Measurements from ENCODE around the gene DNHD1.

DNHD1 gene

DNA sequence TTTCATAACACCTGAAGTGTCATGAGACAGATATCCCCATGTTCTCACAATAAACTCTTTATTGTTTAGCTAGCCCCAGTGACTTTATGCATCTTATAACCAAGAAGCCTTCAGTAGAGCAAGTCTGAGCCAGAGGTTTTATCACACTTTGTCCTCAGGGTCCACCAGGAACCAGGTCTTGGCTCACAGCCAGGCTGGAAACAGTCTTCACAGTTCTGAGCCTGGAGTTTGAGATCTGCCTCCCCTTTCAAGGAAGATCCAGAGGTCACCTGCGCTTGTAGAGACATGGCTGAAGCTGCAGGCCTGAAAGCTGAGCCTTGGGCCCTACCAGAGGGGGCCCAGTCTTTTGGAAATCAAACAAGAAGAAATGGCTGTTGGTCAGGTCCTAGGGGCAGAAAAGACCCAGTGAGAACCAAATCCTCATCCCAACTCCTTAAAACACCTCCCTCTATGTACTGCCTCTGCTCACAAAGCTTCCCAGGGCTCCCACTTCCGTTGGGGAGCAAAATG lies 102.9 kb downstream of the DNHD1 start:
- DNase-seq: no peak

DNA sequence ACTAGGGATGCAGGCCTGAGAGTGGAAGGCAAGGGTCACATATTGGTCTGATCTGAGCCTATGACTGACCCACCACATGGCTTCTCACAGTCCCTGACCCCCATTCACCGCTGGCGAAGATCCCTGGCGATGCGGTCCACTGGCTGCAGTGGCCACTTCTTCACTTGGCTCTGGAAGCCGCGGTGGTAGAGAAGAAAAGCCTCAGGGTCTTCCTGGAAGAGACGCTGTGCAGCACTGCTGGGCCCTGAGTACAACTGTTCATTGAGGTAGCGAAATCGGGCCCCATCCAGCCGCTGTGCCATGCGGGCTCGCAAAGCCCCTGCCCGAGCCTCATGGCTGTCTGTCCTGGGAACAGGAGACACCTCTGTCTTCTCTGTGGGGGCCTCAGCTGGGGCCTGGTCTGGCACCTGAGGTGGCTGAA lies 104.0 kb downstream of the DNHD1 start:
- DNase-seq: no peak

DNA sequence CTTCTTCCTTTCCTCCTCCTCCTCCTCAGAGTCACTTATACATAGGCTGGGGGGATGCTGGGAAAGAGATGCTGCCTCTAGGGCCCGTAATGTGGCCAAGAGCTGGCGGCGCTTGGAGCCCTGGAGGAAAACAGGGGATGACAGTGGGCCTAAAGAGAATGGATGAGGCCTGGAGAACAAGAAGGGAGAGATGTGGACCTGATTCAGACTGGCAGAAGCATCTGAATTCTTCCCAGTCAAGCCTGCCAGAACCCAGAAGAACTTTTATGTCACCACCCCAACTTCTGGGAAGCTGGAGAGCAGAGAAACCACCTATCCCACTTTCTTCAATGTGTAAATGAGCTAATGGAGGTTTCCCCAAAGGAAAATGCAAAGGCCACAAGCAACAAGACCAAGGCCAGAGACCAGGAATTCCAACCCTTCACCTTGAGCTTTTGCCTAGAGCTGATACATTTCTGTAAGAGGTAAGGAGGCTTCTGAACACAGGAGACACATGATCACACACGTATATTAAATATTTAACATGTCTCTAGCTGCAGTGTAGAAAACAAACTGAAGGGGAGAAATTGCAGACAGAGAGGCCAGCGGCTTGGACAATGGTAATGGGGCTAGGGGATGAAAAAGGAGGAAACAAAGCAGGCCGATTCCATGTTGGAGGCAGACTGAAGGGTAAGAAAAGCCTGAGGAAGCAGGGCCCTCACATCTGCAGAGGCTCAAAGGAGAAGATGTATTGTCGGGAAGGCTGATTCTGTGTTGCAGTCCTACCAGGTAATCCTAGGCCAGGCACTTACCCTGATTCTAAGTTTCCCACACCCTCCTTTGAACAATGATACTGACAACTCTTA lies 105.2 kb downstream of the DNHD1 start:
- no peak for DNase-seq

DNA sequence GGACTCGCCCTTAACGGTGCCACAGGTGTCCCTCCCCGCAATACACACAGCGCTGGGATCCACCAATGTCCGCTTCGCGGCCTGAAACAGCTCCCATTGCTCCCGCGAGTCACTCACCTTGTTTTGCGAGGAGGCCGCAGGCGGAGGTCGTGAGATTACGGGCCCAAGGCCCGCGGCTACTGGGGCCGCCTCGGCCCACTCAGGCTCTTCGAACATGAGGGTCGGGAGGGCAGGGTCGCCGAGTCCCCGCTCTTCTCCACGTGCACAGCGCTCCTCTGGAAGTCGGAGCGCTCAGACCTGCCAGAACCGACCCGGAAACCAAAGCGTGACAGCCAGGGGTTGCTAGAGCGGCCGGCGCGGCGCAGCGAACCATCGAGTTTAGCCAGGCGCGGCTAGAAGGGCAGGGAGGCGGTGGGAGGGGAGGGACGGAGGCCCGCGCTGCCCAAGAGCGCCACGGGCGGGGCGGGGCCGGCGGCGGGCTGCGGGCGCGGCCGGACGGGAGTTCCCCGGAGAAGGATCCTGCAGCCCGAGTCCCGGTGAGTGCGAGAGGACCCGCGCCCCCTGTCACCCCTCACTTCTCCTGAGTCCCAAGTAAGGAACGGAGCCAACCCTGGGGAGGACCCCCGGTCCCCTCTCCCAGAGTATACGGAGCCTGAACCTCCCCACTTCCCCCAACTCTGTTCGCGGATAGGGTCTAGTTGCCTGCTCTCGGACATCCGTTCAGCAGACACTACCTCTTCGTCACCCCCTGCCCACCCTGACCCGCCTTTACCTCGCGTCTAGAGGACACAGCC lies 106.4 kb downstream of the DNHD1 start, which contains the start of the genes ILK and RRP8:
Gene ILK (plus strand): TSS at position 488 of the 794 bp plus-strand sequence. CDS start 498 bp downstream, outside the sequence.
Gene RRP8 (minus strand): TSS at position 330 of the 794 bp plus-strand sequence. CDS start 114 bp downstream, at position 216.
- peak; percentile 84 for DNase-seq

DNA sequence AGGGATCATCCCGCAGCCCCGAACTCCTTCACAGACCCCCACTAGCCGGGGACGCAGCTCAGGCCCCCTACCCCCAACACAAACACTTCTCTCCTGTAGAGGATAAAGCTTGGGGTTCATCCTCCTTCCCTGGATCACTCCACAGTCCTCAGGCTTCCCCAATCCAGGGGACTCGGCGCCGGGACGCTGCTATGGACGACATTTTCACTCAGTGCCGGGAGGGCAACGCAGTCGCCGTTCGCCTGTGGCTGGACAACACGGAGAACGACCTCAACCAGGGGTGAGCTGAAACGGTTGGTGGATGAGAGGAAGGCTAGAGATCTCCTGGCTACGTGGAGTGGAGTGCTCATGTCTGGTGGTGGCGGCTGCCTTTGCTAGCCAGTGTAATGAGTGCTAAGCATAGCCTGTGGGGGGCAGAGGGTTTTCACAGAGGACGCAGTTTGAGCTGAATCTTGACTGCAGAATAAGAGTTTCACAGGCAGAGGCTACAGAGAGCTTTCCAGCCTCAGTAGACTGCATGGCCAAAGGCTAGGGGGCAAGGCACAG lies 107.1 kb downstream of the DNHD1 start:
- peak; percentile 50 for DNase-seq

DNA sequence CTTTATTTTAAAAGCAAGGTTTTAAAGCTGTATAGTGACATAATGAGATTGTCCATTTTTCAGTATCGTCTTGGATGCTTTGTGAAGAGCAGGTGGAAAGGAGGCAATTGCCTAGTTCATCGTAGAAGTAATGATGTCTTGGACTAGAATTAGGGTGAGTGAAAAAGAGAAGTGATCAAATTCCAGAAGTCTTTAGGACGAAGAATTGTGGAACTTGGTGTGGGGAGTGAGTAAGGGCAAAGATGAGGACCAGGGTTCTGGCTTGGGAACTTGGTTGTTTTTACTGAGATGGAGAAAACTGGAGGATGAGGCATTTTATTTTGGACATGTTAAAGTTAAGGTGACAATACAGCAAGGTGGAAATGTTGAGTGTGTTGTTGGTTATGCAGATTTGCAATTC lies 107.7 kb downstream of the DNHD1 start:
- no peak for DNase-seq

DNA sequence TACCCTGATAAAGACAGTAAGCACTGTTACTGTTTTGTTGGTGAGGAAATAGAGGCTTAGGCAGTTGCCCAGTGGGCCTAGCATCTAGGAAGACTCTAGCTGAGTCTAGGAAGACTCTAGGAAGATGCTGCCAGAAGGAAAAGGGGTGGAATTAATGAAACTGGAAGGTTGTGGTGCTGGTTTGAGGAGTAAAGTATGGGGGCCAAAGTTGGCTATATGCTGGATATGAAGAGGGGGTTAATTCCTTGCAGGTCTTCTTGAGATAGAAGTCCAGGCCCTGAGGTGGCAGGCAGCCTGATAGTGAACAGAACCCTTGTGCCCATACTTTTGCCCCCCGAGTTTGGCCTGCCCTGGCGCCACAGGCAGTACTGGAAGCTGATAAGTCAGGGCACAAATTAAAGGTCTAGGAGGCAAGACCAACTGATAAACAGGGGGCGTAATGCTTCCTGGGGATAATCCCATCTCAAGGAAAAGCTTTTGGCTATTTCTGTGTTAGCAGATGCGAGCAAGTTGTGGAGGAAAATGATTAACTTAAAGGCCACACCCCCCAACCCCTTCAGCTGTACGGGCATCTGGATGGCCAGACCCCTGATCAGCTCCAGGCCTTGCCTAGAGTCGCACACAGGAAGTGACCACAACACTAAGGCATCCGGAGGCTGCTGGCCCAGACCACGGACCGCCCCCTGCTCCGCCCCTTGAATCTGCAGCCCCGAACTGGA lies 109.5 kb downstream of the DNHD1 start:
- DNase-seq: peak; percentile 41

DNA sequence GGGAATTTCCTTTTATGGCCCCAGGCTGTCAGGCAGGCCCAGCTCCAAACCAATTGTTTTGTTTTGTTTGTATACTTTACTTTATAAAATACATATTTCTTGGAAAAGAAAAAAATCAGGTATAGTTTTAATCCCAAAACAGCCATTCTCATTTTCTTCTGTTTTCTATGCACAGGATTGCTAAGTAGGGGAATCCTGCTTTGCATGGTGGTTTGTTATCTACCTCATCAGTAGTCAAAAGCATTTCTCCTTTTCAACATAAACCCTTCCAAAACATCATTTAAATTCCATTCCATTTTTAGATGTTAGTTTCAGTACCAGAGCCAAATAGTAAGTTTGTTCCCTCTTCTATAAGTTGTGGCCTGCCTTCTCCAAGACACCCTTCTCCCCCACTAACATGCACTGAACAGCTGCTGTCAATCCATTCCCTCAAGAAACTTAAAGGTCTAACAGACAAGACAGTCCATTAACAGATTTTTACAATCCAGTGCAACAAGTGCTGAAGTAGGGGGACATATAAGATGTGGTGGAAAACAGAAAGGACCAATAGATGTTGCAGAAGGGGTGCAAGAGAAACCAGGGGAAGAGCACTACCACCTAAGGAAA lies 110.2 kb downstream of the DNHD1 start:
- no peak for DNase-seq

DNA sequence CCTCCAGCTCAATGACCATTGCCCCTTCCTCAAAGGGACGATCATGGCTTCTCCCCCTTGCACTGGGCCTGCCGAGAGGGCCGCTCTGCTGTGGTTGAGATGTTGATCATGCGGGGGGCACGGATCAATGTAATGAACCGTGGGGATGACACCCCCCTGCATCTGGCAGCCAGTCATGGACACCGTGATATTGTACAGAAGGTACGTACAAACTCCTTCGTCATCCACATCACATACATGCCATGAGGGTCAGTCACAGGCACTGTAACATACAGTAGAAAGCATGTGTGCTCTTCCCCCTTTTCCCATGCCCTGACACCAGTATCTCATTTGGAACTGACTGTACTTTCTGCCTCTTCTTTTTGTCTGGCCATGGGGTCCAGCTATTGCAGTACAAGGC lies 110.9 kb downstream of the DNHD1 start:
- DNase-seq: no peak

DNA sequence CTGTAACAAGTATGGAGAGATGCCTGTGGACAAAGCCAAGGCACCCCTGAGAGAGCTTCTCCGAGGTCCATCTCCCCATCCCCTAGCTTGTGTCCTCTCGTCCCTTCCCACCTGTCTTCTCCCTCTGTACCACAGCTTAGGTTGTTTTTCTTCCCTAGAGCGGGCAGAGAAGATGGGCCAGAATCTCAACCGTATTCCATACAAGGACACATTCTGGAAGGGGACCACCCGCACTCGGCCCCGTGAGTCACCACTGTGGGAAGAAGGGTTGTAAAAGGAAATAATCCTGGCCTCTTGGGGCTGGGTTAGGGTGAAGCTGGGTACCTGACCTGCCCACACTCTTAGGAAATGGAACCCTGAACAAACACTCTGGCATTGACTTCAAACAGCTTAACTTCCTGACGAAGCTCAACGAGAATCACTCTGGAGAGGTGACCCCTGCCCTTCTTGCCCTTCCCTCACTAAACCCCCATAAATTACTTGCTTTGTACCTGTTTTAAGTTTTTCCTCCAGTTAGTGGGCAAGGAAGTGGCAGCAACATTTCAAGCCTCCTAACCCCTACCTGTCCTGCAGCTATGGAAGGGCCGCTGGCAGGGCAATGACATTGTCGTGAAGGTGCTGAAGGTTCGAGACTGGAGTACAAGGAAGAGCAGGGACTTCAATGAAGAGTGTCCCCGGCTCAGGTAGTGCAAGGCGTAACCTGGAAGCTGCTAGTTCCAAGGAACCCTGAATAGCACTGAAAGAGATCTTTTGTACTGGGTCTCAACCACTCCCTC lies 111.8 kb downstream of the DNHD1 start:
- DNase-seq: no peak

DNA sequence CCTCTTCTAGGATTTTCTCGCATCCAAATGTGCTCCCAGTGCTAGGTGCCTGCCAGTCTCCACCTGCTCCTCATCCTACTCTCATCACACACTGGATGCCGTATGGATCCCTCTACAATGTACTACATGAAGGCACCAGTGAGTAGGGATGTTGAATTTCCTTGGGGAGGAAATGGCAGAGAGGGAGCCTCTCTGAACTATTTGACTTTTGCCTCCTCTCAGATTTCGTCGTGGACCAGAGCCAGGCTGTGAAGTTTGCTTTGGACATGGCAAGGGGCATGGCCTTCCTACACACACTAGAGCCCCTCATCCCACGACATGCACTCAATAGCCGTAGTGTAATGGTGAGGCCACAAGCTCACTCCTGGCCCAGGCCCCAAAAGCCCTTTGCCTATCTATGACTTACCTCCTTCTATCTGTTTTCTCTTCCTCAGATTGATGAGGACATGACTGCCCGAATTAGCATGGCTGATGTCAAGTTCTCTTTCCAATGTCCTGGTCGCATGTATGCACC lies 112.5 kb downstream of the DNHD1 start:
- DNase-seq: no peak

DNA sequence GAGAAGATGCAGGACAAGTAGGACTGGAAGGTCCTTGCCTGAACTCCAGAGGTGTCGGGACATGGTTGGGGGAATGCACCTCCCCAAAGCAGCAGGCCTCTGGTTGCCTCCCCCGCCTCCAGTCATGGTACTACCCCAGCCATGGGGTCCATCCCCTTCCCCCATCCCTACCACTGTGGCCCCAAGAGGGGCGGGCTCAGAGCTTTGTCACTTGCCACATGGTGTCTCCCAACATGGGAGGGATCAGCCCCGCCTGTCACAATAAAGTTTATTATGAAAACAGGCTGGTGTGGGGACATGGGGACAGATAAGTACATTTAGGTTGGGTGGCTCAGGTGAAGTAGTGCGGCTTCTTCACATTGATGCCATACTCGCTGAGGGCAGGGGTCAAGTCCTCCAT lies 113.5 kb downstream of the DNHD1 start:
- no peak for DNase-seq

DNA sequence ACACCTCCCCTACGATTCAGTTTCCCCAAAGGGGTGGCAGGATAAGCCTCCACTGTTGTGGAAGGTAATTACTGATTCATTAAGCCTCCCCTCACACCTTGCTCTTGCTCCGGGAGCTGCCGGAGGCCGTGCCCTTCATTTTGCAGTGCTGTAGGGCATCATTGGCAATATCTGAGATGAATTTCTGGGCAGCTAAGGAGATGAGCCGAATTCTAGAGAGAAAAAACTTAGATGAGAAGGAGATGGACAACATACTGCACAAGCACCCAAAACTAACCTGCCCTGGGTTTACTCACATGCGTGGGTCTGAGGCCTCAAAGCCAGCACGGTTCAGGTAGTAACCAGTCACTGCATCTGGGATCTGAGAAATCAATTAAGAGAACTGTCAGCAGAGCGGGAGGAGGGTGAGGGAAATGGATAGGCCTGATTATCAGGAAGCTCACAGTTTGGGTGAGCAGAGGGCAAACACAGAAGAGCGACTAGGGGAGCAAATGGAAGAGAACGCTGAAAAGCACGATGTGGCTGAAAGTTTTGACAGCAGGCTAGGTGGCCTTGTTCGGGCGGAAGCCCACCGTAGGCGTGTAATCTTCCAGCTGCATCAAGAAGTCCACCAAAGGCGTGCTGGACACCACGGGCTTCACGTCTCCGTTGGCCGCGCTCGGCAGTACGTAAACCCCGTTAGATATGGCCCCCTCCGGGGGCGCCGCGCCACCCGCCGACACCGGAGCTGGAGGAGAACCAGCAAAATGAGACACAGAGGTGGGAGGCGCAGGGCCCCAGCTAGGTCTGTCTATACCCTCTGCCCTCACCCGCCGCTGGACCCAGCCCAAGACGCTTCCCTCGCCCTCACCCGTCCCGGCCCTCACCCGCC lies 114.2 kb downstream of the DNHD1 start:
- peak; percentile 29 for DNase-seq

DNA sequence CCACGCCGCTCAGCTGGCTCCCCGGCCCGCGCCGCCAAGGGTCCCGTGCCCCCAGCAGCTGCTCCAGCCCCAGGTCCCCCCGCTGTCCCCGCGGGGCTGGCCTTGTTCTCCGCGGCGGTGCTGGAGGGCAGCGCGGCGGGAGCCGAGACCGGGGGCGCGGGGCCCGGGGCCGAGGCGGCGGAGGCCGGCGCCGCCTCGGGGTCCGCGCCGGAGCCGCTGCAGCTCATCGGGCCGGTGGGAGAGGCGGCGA lies 114.8 kb downstream of the DNHD1 start:
- no peak for DNase-seq

DNA sequence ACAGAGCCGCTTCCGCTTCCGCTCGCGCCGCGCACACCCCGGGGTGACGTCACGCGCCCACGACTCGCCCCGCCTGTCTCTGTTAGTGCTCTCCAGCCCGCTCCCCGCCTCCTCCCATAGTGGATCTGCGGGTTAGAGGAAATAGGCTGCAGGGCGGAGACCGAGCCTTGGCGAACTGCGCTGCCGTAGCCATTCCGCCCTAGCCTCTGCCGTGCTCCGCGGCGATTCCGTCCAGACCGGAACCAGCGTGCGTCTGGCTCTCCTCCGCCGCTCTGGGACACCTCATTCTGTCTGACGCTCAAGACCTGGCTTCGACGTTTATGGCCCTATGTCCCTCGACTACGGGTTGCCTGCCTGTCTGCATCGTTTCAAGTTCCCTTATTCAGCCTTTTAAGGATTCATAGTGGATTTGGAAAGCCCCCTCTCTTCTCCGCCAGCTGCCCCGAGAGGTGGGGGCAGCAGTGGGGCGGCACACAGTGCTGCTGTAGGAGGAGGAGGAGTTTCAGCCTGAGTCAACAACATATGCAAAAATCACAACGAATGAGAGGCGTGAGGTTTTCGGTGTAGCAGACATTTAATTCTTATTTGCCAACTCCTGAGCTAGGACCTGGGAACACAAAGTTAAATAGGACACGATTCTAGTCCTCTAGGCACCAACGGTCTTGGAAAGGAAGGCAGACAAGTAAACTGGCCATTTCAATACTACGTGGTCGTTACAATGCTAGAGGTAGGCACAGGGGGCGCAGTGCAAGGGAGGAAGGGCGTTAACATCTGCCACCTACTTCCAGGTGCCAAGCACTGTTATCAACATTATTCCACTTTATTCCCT lies 115.3 kb downstream of the DNHD1 start, which contains the start of gene TAF10:
Gene TAF10 (minus strand): TSS at position 4 of the 829 bp plus-strand sequence. CDS start 27 bp downstream, outside the sequence.
- peak; percentile 95 for DNase-seq

DNA sequence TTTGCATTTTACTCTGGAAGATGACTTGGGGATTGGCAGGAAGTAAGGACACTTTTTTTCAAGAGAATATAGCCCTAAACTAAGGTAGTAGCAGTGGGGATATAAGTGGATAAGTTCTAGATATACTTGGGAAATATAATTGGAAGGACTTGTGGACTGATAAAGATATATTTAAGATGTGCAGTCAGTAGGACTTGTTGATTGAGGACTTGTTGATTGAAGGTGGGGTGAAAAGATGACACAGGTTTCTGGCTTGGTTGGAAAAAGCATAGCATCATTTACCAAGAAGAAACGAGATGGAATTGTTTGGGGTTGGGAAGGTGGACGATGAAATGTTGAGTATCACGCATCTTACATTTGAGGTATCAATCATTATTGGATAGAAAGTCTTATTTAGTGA lies 116.4 kb downstream of the DNHD1 start:
- DNase-seq: no peak

DNA sequence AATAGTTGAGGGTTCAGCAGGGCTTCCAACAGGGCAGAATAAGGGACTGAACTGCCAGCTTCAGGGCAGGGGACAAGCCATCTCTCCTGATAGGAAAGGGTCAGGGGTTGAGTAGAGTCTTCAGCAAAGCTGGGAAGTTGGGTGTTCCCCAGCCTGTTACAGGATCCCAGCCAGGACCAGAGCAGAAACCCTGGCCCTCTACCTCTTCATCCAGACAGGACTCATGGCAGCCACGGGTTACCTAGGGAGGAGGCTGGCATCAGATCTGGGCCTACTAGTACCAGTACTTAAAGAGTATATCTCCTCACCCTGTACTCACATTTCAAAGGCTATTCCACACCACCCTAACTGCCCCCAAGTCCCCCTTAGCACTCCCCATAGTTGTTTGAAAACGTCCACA lies 117.4 kb downstream of the DNHD1 start:
- no peak for DNase-seq

DNA sequence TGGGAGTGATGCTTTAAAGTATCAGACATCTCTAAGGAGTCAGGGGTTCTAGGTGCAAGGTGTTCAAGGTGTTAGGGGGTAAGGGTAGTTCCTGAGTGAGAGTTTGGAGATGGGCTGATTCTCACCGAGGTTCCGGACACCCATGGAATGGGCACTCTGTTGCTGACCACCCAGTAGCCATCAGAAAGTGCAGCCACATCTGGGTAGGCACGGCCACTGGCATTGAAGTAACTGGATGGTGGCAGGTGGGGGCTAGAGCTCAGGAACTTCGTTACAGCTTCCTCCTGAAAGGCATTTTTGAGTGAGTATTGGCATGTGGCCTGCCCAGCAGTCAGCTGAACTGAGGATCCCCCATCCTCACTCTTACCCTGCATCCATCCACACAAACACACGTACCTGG lies 118.0 kb downstream of the DNHD1 start:
- DNase-seq: no peak

DNA sequence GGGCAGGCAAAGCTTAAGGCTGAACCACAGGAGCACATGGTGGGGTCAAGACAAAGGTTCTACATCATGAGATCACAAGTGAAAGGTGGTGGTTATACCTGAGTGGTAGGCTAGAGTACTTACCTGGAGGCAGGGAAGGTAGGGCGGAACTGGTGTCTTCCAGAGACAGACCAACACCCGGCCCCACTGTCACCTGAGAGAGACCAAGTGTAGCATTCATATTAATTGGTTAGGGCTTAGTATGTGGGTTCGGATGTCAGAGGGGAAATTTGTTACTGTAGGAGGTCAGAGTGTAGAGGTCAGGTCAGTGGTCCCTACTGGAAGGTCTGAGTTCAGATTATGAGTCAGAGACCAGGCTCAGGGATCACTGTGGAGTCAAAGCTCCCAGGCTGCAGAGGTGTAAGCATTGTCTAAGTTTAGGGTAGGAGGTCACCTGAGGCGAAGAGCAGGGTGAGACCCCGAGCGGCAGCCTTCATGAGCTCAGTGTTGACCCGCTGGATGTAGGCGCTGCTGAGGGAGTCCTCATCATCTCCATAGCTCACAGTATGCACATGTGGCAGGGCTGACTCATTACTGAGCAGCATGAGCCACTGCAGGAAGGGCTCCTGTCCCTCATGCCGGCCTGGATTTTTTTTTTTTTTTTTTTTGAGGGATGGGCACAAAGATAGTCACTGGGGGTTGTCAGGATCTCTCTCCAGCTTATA lies 119.0 kb downstream of the DNHD1 start:
- DNase-seq: no peak

Data from activated gamma-delta T cell treated with Interleukin-2 at 50 U/mL for 16 hours (primary cell).